ENCODE results near the gene MICAL3. TPM values are rescaled to one million over a fixed set of nuclear protein-coding genes. Genes with fewer than 3 reads are reported as not detected.
"Not testable (repeated sequence)": the region's sequence is repeated elsewhere in the genome, so short reads cannot be mapped to it uniquely, and the experiment has no call there.

MICAL3 gene
- total RNA-seq, 4 donors from 2014 or later, result 6.0 to 9.8 (median 8.1) TPM

- no peak for DNase-seq
- H3K27me3 ChIP-seq, result no peaks in the 10 kb centered on the region
- peaks cover 36 to 51% of the 10 kb centered on the region in 2 donors for H3K4me1 ChIP-seq
- no peaks in the 10 kb centered on the region for H3K9me3 ChIP-seq
- H3K4me3 ChIP-seq, result no peak overlapping the region
- intact Hi-C loops (cut with DNase I; ENCODE audit: low total_unique reads), result no loop called here
- no peak for TF ChIP-seq POLR2A (IDR thresholded peaks at IDR 0.05)
- no peak for TF ChIP-seq CTCF (IDR thresholded peaks at IDR 0.05 in 4 of 5, conservative IDR thresholded peaks at IDR 0.05 in 1 of 5)
- in situ Hi-C loops (cut with MboI; ENCODE audit: low sequenced_read_pairs in 4 of 4), result no loop called here
- ATAC-seq, result no peak
- H3K36me3 ChIP-seq, result no peaks in the 10 kb centered on the region
- H3K27ac ChIP-seq, result peak overlapping the region; percentile 66 to 82 (median 74)
Observed at GRCh38 chr22:17881366-17881765, 143.0 kb downstream of the MICAL3 start.

GRCh38 chr22:17880468-17880867 is 143.9 kb downstream of the MICAL3 start:
- in situ Hi-C loops (cut with MboI; ENCODE audit: low sequenced_read_pairs in 4 of 4), result no loop called here
- peak overlapping the region; percentile 66 to 82 (median 74) for H3K27ac ChIP-seq
- ATAC-seq (no peak), DNase-seq (no peak)
- H3K27me3 ChIP-seq, result no peaks in the 10 kb centered on the region
- intact Hi-C loops (cut with DNase I; ENCODE audit: low total_unique reads), result no loop called here
- H3K36me3 ChIP-seq, result no peaks in the 10 kb centered on the region
- no peak overlapping the region for H3K4me3 ChIP-seq
- TF ChIP-seq CTCF (IDR thresholded peaks at IDR 0.05 in 4 of 5, conservative IDR thresholded peaks at IDR 0.05 in 1 of 5) (no peak), POLR2A (IDR thresholded peaks at IDR 0.05) (no peak)
- no peaks in the 10 kb centered on the region for H3K9me3 ChIP-seq
- H3K4me1 ChIP-seq, result peaks cover 36 to 51% of the 10 kb centered on the region in 2 donors

- Histone ChIP-seq H3K4me3 (no peak overlapping the region), H3K4me1 (peaks cover 36 to 51% of the 10 kb centered on the region in 2 donors), H3K36me3 (no peaks in the 10 kb centered on the region), H3K27me3 (no peaks in the 10 kb centered on the region), H3K9me3 (no peaks in the 10 kb centered on the region), H3K27ac (peak overlapping the region; percentile 66 to 82 (median 74))
- peak; percentile 58 to 64 for DNase-seq
- in situ Hi-C loops (cut with MboI; ENCODE audit: low sequenced_read_pairs in 4 of 4) (no loop called here), intact Hi-C loops (cut with DNase I; ENCODE audit: low total_unique reads) (no loop called here)
- ATAC-seq, result peak; percentile 73 to 80
- TF ChIP-seq POLR2A (IDR thresholded peaks at IDR 0.05) (peak; percentile 20 to 42), CTCF (IDR thresholded peaks at IDR 0.05 in 4 of 5, conservative IDR thresholded peaks at IDR 0.05 in 1 of 5) (no peak)
Observed at GRCh38 chr22:17880020-17880419, 144.3 kb downstream of the MICAL3 start.

- H3K36me3 ChIP-seq, result no peaks in the 10 kb centered on the region
- H3K27me3 ChIP-seq, result no peaks in the 10 kb centered on the region
- no peaks in the 10 kb centered on the region for H3K9me3 ChIP-seq
- in situ Hi-C loops (cut with MboI; ENCODE audit: low sequenced_read_pairs in 4 of 4) (no loop called here), intact Hi-C loops (cut with DNase I; ENCODE audit: low total_unique reads) (no loop called here)
- H3K4me1 ChIP-seq, result peaks cover 29 to 44% of the 10 kb centered on the region in 2 donors
- ATAC-seq (no peak), DNase-seq (no peak)
- no peak overlapping the region for H3K4me3 ChIP-seq
- no peak for TF ChIP-seq CTCF (IDR thresholded peaks at IDR 0.05 in 4 of 5, conservative IDR thresholded peaks at IDR 0.05 in 1 of 5)
- no peak for TF ChIP-seq POLR2A (IDR thresholded peaks at IDR 0.05)
- H3K27ac ChIP-seq, result peak overlapping the region in 1 of 4 donors; percentile 75
Observed at GRCh38 chr22:17878941-17879340, 145.4 kb downstream of the MICAL3 start.

GRCh38 chr22:17878186-17878694 is 146.1 kb downstream of the MICAL3 start:
- Histone ChIP-seq H3K36me3 (no peaks in the 10 kb centered on the region), H3K27me3 (no peaks in the 10 kb centered on the region), H3K4me1 (peaks cover 24 to 38% of the 10 kb centered on the region in 2 donors), H3K27ac (no peak overlapping the region), H3K4me3 (no peak overlapping the region), H3K9me3 (no peaks in the 10 kb centered on the region)
- DNase-seq (no peak), ATAC-seq (no peak)
- intact Hi-C loops (cut with DNase I; ENCODE audit: low total_unique reads), result no loop called here
- in situ Hi-C loops (cut with MboI; ENCODE audit: low sequenced_read_pairs in 4 of 4), result no loop called here
- TF ChIP-seq CTCF (IDR thresholded peaks at IDR 0.05 in 4 of 5, conservative IDR thresholded peaks at IDR 0.05 in 1 of 5) (no peak), POLR2A (IDR thresholded peaks at IDR 0.05) (no peak)

- intact Hi-C loops (cut with DNase I; ENCODE audit: low total_unique reads); H3K36me3 ChIP-seq; in situ Hi-C loops (cut with MboI; ENCODE audit: low sequenced_read_pairs in 4 of 4); H3K27ac ChIP-seq; H3K4me3 ChIP-seq; H3K9me3 ChIP-seq; H3K27me3 ChIP-seq; ATAC-seq; DNase-seq: not testable (repeated sequence)
- H3K4me1 ChIP-seq, result peaks cover 18 to 27% of the 10 kb centered on the region in 2 donors
Observed at GRCh38 chr22:17876878-17877855, 147.2 kb downstream of the MICAL3 start.
